Ascending aorta (tissue), 2 donors: ENCODE results near the gene MX2. TPM values are rescaled to one million over a fixed set of nuclear protein-coding genes. Genes with fewer than 3 reads are reported as not detected.
"Not testable (repeated sequence)": the region's sequence is repeated elsewhere in the genome, so short reads cannot be mapped to it uniquely, and the experiment has no call there.

ENCODE experiments used
- DNase-seq, 2 donors: peaks; one replicate each; pipeline ENCODE4 v3.0.0-alpha.2; 2019; ENCODE audit warnings: low spot score in 2 of 2
- H3K27ac ChIP-seq, 2 donors: fragments of 200-600 bp; sonication (generic); one replicate each; pipeline ENCODE4 v1.5.1; 2016 to 2017; ENCODE audit warnings: mild to moderate bottlenecking in 1 of 2
- H3K27me3 ChIP-seq: fragments of 200-600 bp; sonication (generic); one replicate; pipeline ENCODE4 v1.5.1; 2017
- H3K36me3 ChIP-seq, 2 donors: fragments of 200-600 bp; sonication (generic); one replicate each; pipeline ENCODE4 v1.5.1; 2016
- H3K4me1 ChIP-seq, 2 donors: fragments of 200-600 bp; sonication (generic); one replicate each; pipeline ENCODE4 v1.5.1; 2016 to 2017; ENCODE audit warnings: mild to moderate bottlenecking in 1 of 2
- H3K4me3 ChIP-seq, 2 donors: fragments of 200-600 bp; sonication (generic); one replicate each; pipeline ENCODE4 v1.5.1; 2016 to 2017; ENCODE audit warnings: mild to moderate bottlenecking in 1 of 2
- H3K9me3 ChIP-seq, 2 donors: fragments of 200-600 bp; sonication (generic); one replicate each; pipeline ENCODE4 v1.5.1; 2016
- CTCF ChIP-seq, 3 experiments: fragments of 200-600 bp in 2 of 3; fragments of 450-650 bp in 1 of 3; sonication (generic) in 2 of 3; IDR thresholded peaks; one replicate each; pipeline ENCODE4 v1.5.1; 2016 to 2019; ENCODE audit warnings: antibody characterized with exemption in 3 of 3, mild to moderate bottlenecking in 1 of 3, moderate library complexity in 1 of 3
- intact Hi-C: fragments of 100-400 bp; cut with DNase I; formaldehyde crosslinking; loops from one replicate; pipeline ENCODE4 v1.15.1; 2023
- total RNA-seq: library from RNA; depleted of rRNA; stranded (reverse); fragments of >200 nt; gene quantifications from one replicate; pipeline ENCODE4 v1.1.0, GENCODE V29; 2016

The MX2 gene
- 9.7 TPM for total RNA-seq

DNA sequence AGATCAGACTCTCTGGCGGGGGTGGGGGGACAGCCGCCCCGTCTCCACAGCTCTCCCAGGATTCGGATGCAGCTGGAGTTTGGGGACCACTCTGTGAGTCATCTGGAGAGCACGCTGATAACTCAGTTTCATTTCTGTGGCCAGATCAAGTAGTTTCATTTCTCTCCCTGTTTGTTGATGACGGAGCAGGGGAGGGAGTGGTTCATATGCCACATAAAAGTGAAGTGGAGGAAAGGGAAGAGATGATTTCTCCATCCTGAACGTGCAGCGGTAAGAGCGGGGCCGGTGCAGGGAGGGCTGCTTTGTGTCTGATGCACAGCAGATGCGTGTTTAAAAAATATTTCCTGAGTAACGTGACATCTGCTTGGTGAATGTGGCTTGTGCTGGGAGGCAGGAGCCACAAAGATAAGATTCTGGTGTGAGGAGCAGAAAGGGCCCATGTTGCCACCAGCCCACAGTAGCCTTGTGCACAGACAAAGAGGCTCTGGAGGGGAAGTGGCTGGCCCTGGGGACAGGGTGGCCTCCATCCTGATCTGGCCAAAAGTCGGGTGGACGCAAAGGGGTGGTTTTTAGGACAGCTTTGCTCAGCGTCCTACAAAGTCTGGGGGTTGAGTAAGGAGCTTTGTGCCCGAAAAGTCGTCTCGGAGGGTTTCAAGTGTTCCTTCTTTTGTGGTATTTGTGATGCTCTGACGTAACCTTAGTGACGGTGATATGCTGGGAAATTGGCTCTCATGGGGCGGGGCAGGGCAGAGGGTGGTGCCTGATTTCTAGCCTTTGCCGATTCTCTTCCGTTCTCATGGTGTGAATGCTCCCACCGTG, at the start of gene MX2:
MX2 (plus strand) TSS at position 242 of the 819 bp plus-strand sequence. CDS start 14,880 bp downstream, outside the sequence.
- DNase-seq: peak in 1 of 2 donors; percentile 84
- Histone ChIP-seq H3K9me3 (no peaks in the 10 kb centered on the region), H3K4me3 (peak within 1 kb of the TSS; percentile 12 to 52), H3K36me3 (no peaks in the 10 kb centered on the region), H3K27me3 (no peaks in the 10 kb centered on the region), H3K27ac (peak within 1 kb of the TSS; percentile 57 to 64), H3K4me1 (no peaks in the 10 kb centered on the region)
- intact Hi-C loops: no loop called here
- TF ChIP-seq CTCF (IDR thresholded peaks at IDR 0.05): no peak

DNA sequence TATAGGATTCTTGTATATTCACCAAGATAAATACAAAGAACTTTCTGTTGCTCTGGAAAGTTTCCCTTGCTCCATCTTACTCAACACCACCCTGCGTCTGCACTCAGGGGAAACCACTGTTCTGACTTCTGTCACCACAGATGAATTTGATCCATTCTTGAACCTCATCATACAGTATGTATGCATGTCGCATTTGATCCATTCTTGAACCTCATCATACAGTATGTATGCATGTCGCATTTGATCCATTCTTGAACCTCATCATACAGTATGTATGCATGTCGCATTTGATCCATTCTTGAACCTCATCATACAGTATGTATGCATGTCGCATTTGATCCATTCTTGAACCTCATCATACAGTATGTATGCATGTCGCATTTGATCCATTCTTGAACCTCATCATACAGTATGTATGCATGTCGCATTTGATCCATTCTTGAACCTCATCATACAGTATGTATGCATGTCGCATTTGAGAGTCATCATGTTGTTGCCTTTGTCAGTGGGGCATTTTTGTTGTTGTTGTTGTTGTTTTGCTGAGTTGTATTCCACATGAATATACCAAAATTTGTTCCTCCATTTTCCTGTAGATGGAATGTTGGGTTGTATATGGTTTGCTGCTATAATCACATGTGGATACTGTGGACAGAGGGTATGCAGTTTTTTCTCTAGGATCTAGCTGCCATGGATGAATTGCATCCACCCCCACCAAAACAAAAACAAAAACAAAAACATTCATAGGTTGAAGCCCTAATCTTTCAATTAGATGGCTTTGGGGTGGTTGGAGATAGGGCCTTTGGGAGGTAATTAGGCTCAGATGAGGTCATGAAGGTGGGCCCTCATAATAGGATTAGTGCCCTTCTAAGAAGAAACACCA, 48.3 kb upstream of the MX2 start:
- H3K4me3 ChIP-seq, intact Hi-C loops, H3K9me3 ChIP-seq, H3K27ac ChIP-seq, DNase-seq, H3K27me3 ChIP-seq, H3K4me1 ChIP-seq, H3K36me3 ChIP-seq: not testable (repeated sequence)

- intact Hi-C loops: no loop called here
- H3K27ac ChIP-seq: no peak overlapping the region
- no peak for TF ChIP-seq CTCF (IDR thresholded peaks at IDR 0.05)
- no peaks in the 10 kb centered on the region for H3K9me3 ChIP-seq
- no peak overlapping the region for H3K4me3 ChIP-seq
- no peaks in the 10 kb centered on the region for H3K27me3 ChIP-seq
- peaks cover 0 to 7% of the 10 kb centered on the region in 2 donors for H3K4me1 ChIP-seq
- H3K36me3 ChIP-seq: no peaks in the 10 kb centered on the region
- DNase-seq: no peak
Measured at GRCh38 chr21:41315726-41316125, 46.1 kb upstream of the MX2 start.

DNA sequence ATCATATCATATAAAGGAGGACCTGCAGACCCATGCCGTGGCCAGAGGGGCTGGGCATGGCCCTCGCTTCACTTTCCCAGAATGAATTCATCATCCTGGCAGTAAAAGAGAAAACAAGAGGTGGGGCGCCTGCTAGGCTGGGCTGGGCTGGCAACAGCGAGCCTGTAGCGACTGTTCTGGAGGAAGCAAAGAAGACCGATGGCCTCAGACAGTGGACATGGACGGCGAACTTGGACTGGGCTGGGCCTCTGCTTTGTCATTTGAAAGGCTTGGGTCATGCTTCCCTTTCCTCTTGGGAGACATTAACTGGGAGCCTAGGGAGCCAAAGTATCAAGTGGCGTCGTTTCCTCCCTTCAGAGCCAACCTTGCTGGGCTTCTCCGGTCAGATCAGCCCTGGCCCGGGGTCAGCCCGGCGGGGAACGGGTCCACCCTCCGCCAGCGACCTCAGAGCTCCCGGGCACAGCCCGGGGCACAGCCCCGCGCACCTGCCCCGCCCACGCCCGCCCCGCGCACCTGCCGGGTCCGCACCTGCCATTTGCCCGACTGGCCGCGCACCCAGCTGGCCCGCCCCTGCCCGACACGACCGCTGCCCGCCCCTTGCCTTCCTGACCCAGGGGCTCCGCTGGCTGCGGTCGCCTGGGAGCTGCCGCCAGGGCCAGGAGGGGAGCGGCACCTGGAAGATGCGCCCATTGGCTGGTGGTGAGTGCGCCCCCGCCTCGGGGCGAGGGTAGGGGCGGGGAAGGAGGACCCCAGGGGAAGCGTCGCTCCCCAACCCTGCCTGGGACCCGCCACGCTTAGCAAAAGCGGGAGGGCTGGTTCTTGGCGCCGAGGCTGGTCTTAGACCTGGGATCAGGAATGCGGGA, 45.4 kb upstream of the MX2 start, which contains the start of gene FAM3B:
FAM3B (plus strand) TSS at position 602 of the 863 bp plus-strand sequence; CDS start at position 681, 79 bp downstream.
- no peak for DNase-seq
- Histone ChIP-seq H3K9me3 (no peaks in the 10 kb centered on the region), H3K4me1 (peaks cover 0 to 7% of the 10 kb centered on the region in 2 donors), H3K36me3 (no peaks in the 10 kb centered on the region), H3K27me3 (no peaks in the 10 kb centered on the region), H3K27ac (no peak within 1 kb of the TSS), H3K4me3 (peak within 1 kb of the TSS; percentile 40 to 54)
- intact Hi-C loops: no loop called here
- no peak for TF ChIP-seq CTCF (IDR thresholded peaks at IDR 0.05)

GRCh38 chr21:41317063-41317392, 44.8 kb upstream of the MX2 start:
- no peaks in the 10 kb centered on the region for H3K27me3 ChIP-seq
- H3K9me3 ChIP-seq: no peaks in the 10 kb centered on the region
- peaks cover 0 to 7% of the 10 kb centered on the region in 2 donors for H3K4me1 ChIP-seq
- no peaks in the 10 kb centered on the region for H3K36me3 ChIP-seq
- DNase-seq: no peak
- peak overlapping the region; percentile 40 to 54 for H3K4me3 ChIP-seq
- intact Hi-C loops: no loop called here
- no peak overlapping the region for H3K27ac ChIP-seq
- no peak for TF ChIP-seq CTCF (IDR thresholded peaks at IDR 0.05)
